ENCODE measurements around the gene LCN12.

DNA sequence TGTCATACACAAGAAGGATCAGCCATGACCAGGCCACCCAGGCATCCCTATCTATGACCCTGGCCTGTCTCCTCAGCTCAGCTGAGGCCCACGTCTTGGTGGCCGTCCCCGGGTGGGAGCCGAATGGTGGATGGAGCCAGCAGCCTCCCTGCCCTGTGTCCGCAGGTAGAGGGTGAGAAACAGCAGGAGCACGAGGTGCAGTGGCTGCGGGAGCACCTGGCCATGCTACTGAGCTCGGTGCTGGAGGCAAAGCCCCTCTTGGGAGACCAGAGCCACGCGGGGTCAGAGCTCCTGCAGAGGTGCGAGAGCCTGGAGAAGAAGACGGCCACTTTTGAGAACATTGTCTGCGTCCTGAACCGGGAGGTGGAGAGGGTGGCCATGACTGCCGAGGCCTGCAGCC, 32.0 kb upstream of the LCN12 start:
- TF ChIP-seq, protein P1, sequence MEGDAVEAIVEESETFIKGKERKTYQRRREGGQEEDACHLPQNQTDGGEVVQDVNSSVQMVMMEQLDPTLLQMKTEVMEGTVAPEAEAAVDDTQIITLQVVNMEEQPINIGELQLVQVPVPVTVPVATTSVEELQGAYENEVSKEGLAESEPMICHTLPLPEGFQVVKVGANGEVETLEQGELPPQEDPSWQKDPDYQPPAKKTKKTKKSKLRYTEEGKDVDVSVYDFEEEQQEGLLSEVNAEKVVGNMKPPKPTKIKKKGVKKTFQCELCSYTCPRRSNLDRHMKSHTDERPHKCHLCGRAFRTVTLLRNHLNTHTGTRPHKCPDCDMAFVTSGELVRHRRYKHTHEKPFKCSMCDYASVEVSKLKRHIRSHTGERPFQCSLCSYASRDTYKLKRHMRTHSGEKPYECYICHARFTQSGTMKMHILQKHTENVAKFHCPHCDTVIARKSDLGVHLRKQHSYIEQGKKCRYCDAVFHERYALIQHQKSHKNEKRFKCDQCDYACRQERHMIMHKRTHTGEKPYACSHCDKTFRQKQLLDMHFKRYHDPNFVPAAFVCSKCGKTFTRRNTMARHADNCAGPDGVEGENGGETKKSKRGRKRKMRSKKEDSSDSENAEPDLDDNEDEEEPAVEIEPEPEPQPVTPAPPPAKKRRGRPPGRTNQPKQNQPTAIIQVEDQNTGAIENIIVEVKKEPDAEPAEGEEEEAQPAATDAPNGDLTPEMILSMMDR (IDR thresholded peaks at IDR 0.05; ENCODE audit: insufficient read depth, low read depth, low read length): no peak
- TF ChIP-seq EZH2 (IDR thresholded peaks at IDR 0.05; ENCODE audit: insufficient read depth, low read length): no peak

Data from astrocyte (in vitro differentiated cells and primary cell).